Raji (cell line): Measurements from ENCODE around the gene LSG1.

Source experiments
- POLR2A ChIP-seq: IDR thresholded peaks from 2 replicates; pipeline ENCODE4 v1.6.1; 2011; ENCODE audit warnings: low read depth, low read length, control low read depth; ENCODE audit not compliant: insufficient read depth

The LSG1 gene

GRCh38 chr3:194691481-194692283 lies 19.7 kb upstream of the LSG1 start:
- TF ChIP-seq POLR2A = no peak

- TF ChIP-seq POLR2A = no peak
Measured at GRCh38 chr3:194690501-194691372, 18.7 kb upstream of the LSG1 start.

GRCh38 chr3:194689493-194689944 lies 17.5 kb upstream of the LSG1 start:
- no peak for TF ChIP-seq POLR2A

GRCh38 chr3:194688946-194689345 lies 17.0 kb upstream of the LSG1 start:
- no peak for TF ChIP-seq POLR2A

- no peak for TF ChIP-seq POLR2A
Measured at GRCh38 chr3:194688200-194688740, 16.3 kb upstream of the LSG1 start.

GRCh38 chr3:194687638-194688199 lies 15.7 kb upstream of the LSG1 start:
- TF ChIP-seq POLR2A = no peak

- no peak for TF ChIP-seq POLR2A
Measured at GRCh38 chr3:194686816-194687637, 15.0 kb upstream of the LSG1 start.

GRCh38 chr3:194686414-194686815 lies 14.4 kb upstream of the LSG1 start:
- TF ChIP-seq POLR2A = no peak

GRCh38 chr3:194685718-194686413 lies 13.9 kb upstream of the LSG1 start, which contains the start of gene FAM43A:
Gene FAM43A (plus strand): TSS chr3:194685883. CDS start chr3:194686827, 944 bp downstream.
- peak; percentile 64 for TF ChIP-seq POLR2A

- TF ChIP-seq POLR2A = no peak
Measured at GRCh38 chr3:194685065-194685717, 13.2 kb upstream of the LSG1 start.

GRCh38 chr3:194683380-194683779 lies 11.4 kb upstream of the LSG1 start:
- no peak for TF ChIP-seq POLR2A

GRCh38 chr3:194682694-194683310 lies 10.8 kb upstream of the LSG1 start:
- no peak for TF ChIP-seq POLR2A

GRCh38 chr3:194682189-194682693 lies 10.2 kb upstream of the LSG1 start:
- no peak for TF ChIP-seq POLR2A
